Gastrocnemius medialis (tissue), 4 donors: ENCODE data around the gene SLC6A2. TPM values are rescaled to one million over a fixed set of nuclear protein-coding genes. Genes with fewer than 3 reads are reported as not detected.
A peak's percentile ranks its signal among the peaks of the same experiment; 100 is the strongest.

Source experiments
- ATAC-seq, 2 donors: fragments of 150-250 bp; one replicate each; pipeline ENCODE4 v1.9.1; 2016
- DNase-seq, 2 donors: peaks; one replicate each; pipeline ENCODE4 v3.0.0-alpha.2; 2019
- H3K27ac ChIP-seq, 4 donors: fragments of 200-600 bp; sonication (generic); 1 replicate in 1 of 4; 2 replicates in 3 of 4; pipeline ENCODE4 v1.5.1; 2016 to 2018; ENCODE audit warnings: mild to moderate bottlenecking in 2 of 4, moderate library complexity in 1 of 4
- H3K27me3 ChIP-seq, 3 donors: fragments of 200-600 bp; sonication (generic) in 2 of 3; 1 replicate in 1 of 3; 2 replicates in 2 of 3; pipeline versions ENCODE4 v1.5.1 to v1.6.0; 2016 to 2019; ENCODE audit warnings: mild to moderate bottlenecking in 1 of 3, moderate library complexity in 1 of 3
- H3K36me3 ChIP-seq, 2 donors: fragments of 200-600 bp; sonication (generic) in 1 of 2; one replicate each; pipeline ENCODE4 v1.5.1; 2017 to 2018
- H3K4me1 ChIP-seq, 2 donors: fragments of 200-600 bp; sonication (generic) in 1 of 2; one replicate each; pipeline ENCODE4 v1.5.1; 2016 to 2017; ENCODE audit warnings: mild to moderate bottlenecking in 2 of 2
- H3K4me3 ChIP-seq, 4 donors: fragments of 200-600 bp; sonication (generic) in 3 of 4; 1 replicate in 1 of 4; 2 replicates in 3 of 4; pipeline ENCODE4 v1.5.1; 2016 to 2019; ENCODE audit warnings: mild to moderate bottlenecking in 2 of 4
- H3K9me3 ChIP-seq, 3 donors: fragments of 200-600 bp; sonication (generic) in 2 of 3; 1 replicate in 1 of 3; 2 replicates in 2 of 3; pipeline ENCODE4 v1.5.1; 2016 to 2019
- POLR2A ChIP-seq, 2 donors: fragments of 450-650 bp; IDR thresholded peaks; one replicate each; pipeline ENCODE4 v1.6.1; 2017; ENCODE audit warnings: antibody characterized with exemption in 2 of 2, mild to moderate bottlenecking in 2 of 2, moderate library complexity in 2 of 2
- in situ Hi-C, 4 donors: fragments of 200-750 bp; cut with MboI; loops; one replicate each; pipeline versions ENCODE4 v1.15.0 to v1.8.0; 2017; ENCODE audit warnings: low sequenced_read_pairs in 4 of 4
- intact Hi-C: fragments of 100-400 bp; cut with DNase I; formaldehyde crosslinking; loops from one replicate; pipeline ENCODE4 v1.15.1; 2023; ENCODE audit warnings: low total_unique reads
- total RNA-seq, 4 donors: library from RNA; depleted of rRNA; stranded (reverse); fragments of >200 nt; gene quantifications; one replicate each; pipeline versions ENCODE4 v1.1.0 to v1.2.3, GENCODE V29; 2016
- TF ChIP-seq, protein P1 (sequence below), 5 experiments: fragments of 450-650 bp in 3 of 5; fragments of 200-600 bp in 2 of 5; sonication (generic) in 2 of 5; IDR thresholded peaks in 4 of 5; conservative IDR thresholded peaks in 1 of 5; 1 replicate in 4 of 5; 2 replicates in 1 of 5; pipeline ENCODE4 v1.5.1; 2016 to 2019; ENCODE audit warnings: antibody characterized with exemption in 5 of 5, mild to moderate bottlenecking in 3 of 5, moderate library complexity in 3 of 5

The SLC6A2 gene
- total RNA-seq, 4 donors from 2014 or later: not detected

DNA sequence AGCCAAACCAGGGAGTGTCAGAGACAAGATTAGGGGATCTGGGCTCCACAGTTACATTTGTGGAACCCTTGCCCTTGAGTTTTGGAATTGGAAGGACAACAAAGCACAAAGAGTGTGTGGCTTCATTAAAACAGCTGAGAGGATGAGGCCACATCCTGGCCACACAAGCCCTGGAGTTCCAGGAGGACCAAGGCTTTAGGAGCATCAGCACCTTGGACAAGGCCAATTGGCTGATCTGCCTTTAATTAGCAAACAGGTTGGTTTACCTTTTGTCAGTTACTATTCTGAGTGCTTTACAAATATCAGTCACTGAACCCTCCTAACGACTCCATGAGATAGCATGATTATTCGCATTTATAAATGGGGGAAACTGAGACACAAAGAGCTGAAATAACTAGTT is 54.7 kb downstream of the SLC6A2 start:
- H3K27me3 ChIP-seq: no peaks in the 10 kb centered on the region
- no peak overlapping the region for H3K4me3 ChIP-seq
- in situ Hi-C loops (loop anchor here in 2 of 4 donors (5.0 to 25.0 kb wide), 2 partner anchors 132 to 602 kb away; no protein-coding TSS in a partner anchor), intact Hi-C loops (no loop called here)
- ATAC-seq (no peak), DNase-seq (no peak)
- no peak for TF ChIP-seq POLR2A (IDR thresholded peaks at IDR 0.05)
- TF ChIP-seq, protein P1, sequence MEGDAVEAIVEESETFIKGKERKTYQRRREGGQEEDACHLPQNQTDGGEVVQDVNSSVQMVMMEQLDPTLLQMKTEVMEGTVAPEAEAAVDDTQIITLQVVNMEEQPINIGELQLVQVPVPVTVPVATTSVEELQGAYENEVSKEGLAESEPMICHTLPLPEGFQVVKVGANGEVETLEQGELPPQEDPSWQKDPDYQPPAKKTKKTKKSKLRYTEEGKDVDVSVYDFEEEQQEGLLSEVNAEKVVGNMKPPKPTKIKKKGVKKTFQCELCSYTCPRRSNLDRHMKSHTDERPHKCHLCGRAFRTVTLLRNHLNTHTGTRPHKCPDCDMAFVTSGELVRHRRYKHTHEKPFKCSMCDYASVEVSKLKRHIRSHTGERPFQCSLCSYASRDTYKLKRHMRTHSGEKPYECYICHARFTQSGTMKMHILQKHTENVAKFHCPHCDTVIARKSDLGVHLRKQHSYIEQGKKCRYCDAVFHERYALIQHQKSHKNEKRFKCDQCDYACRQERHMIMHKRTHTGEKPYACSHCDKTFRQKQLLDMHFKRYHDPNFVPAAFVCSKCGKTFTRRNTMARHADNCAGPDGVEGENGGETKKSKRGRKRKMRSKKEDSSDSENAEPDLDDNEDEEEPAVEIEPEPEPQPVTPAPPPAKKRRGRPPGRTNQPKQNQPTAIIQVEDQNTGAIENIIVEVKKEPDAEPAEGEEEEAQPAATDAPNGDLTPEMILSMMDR (IDR thresholded peaks at IDR 0.05 in 4 of 5, conservative IDR thresholded peaks at IDR 0.05 in 1 of 5): no peak
- no peaks in the 10 kb centered on the region for H3K9me3 ChIP-seq
- no peak overlapping the region for H3K27ac ChIP-seq
- no peaks in the 10 kb centered on the region for H3K4me1 ChIP-seq
- no peaks in the 10 kb centered on the region for H3K36me3 ChIP-seq

DNA sequence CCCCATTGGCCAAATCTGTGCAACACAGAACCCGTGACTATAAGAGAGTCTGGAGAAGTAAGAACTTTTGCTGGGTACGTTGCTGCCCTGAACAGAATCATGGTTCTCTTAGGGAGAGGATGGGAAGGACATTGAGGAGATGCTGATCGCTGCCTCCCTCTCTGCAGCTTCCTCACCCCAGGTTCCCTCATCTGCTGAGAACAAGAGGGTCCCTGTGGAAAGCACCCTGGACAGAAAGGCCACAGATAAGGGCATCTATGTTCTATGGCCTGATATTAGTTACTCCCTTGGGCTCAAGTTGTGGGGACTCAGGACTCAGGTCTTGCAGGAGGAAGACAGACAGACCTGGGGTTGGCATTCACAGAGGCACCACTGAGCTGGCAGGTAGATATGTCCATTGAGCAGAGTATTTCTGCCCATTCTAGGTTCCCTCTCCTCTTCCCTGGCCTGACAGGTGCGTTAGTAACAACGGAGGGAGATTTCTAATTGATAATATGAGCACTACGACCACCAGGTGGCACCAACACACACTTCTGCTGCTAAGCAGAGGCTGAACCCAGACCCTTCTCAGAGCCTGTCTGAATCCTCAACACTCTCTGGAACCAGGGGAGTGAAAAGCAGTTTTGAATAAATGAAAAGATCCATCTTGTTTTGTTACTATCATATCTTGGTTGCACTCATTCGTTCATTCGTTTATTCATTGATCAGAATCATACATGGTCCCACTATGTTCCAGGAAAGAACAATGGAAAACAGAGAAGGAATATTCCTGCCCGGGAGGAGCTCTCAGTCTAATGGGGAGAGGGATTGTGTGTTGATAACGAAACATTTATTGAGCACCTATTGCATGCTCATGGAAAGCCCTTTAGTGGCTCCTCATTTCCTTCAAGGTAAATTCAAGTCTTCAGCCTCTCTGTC is 56.4 kb downstream of the SLC6A2 start:
- H3K4me3 ChIP-seq: no peak overlapping the region

DNA sequence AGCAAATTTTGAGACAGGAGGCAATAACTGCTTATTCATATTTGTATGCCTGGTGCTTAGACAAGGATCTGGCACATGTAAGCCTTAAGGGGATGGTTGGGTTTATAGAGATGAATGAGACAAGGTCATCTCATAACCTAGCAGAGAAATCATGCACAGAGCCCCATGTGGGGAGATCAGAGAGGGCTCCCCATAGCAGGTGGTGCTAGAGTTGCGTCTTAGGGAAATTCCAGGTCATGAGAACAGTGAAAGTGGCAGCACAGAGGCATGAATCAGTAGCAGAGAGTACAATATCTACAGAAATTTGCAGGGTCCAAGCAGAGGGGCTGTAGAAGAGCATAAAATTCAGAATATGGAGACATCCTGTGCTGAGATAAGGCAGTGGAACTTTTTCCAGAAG is 57.3 kb downstream of the SLC6A2 start:
- no peaks in the 10 kb centered on the region for H3K27me3 ChIP-seq
- no peak overlapping the region for H3K27ac ChIP-seq
- H3K36me3 ChIP-seq: no peaks in the 10 kb centered on the region
- no peak for ATAC-seq
- in situ Hi-C loops: loop anchor here in 2 of 4 donors (5.0 to 25.0 kb wide), 2 partner anchors 129 to 599 kb away; no protein-coding TSS in a partner anchor
- H3K4me1 ChIP-seq: no peaks in the 10 kb centered on the region
- DNase-seq: no peak
- intact Hi-C loops: no loop called here
- no peak for TF ChIP-seq POLR2A (IDR thresholded peaks at IDR 0.05)
- TF ChIP-seq, protein P1 (IDR thresholded peaks at IDR 0.05 in 4 of 5, conservative IDR thresholded peaks at IDR 0.05 in 1 of 5): no peak
- H3K4me3 ChIP-seq: no peak overlapping the region
- no peaks in the 10 kb centered on the region for H3K9me3 ChIP-seq

More for the DNA sequence above, 56.4 kb downstream of the SLC6A2 start:
- Histone ChIP-seq H3K9me3 (no peaks in the 10 kb centered on the region), H3K27me3 (no peaks in the 10 kb centered on the region), H3K36me3 (no peaks in the 10 kb centered on the region), H3K27ac (no peak overlapping the region), H3K4me1 (no peaks in the 10 kb centered on the region)
- in situ Hi-C loops (loop anchor here in 2 of 4 donors (5.0 to 25.0 kb wide), 2 partner anchors 130 to 600 kb away; no protein-coding TSS in a partner anchor), intact Hi-C loops (loop anchor here (1.0 kb wide), 1 partner anchor 131 kb away; no protein-coding TSS in a partner anchor)
- TF ChIP-seq, protein P1 (IDR thresholded peaks at IDR 0.05 in 4 of 5, conservative IDR thresholded peaks at IDR 0.05 in 1 of 5): peak; percentile 42 to 67 (median 59)
- no peak for TF ChIP-seq POLR2A (IDR thresholded peaks at IDR 0.05)
- ATAC-seq (peak in 1 of 2 donors; percentile 74), DNase-seq (peak in 1 of 2 donors; percentile 30)

DNA sequence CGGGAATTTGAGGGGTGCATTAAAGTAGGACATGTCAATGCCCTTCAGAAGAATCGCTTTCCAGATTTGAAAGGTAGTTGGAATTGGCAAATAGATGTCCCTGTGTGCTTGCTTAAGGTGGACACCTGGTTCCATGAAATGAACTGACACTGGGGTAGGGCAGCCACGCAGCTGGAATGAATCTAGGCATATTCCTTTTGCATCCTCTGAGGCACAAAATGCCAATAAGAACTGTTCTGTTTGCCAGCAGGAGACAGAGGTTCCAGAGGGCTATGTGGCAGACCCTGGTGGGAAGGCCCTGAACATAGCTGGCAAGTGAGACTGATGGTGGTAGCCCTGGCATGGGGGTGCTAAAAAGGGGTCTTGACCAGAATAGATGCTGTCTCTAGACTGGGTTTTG is 61.5 kb downstream of the SLC6A2 start:
- H3K9me3 ChIP-seq: no peaks in the 10 kb centered on the region
- ATAC-seq: no peak
- intact Hi-C loops (no loop called here), in situ Hi-C loops (loop anchor here in 2 of 4 donors (5.0 to 25.0 kb wide), 2 partner anchors 125 to 595 kb away; no protein-coding TSS in a partner anchor)
- no peaks in the 10 kb centered on the region for H3K4me1 ChIP-seq
- no peaks in the 10 kb centered on the region for H3K36me3 ChIP-seq
- no peak for DNase-seq
- H3K27ac ChIP-seq: no peak overlapping the region
- H3K4me3 ChIP-seq: no peak overlapping the region
- TF ChIP-seq, protein P1 (IDR thresholded peaks at IDR 0.05 in 4 of 5, conservative IDR thresholded peaks at IDR 0.05 in 1 of 5): no peak
- no peak for TF ChIP-seq POLR2A (IDR thresholded peaks at IDR 0.05)
- H3K27me3 ChIP-seq: no peaks in the 10 kb centered on the region
